NCI-H2029 treated with DMSO at 0.1 percent for 48 hours (cell line): Measurements from ENCODE around the gene TBX22.
"Not testable (repeated sequence)": the region's sequence is repeated elsewhere in the genome, so short reads cannot be mapped to it uniquely, and the experiment has no call there.

Experiments
- DNase-seq: peaks from one replicate; lab custom pipeline; 2025; lab: John Stamatoyannopoulos, UW

The TBX22 gene

GRCh38 chrX:80014141-80014940 is at the start of gene TBX22:
Gene TBX22 (plus strand): TSS chrX:80014753. CDS start chrX:80022270, 7,517 bp downstream.
- DNase-seq = no peak

GRCh38 chrX:79975605-79976004 is 38.9 kb upstream of the TBX22 start:
- DNase-seq = no peak

GRCh38 chrX:80004458-80004857 is 10.1 kb upstream of the TBX22 start:
- DNase-seq = no peak

- DNase-seq = no peak
These were observed 3.0 kb upstream of the TBX22 start for GRCh38 chrX:80011522-80011921.

- DNase-seq = no peak
These were observed 1.6 kb downstream of the TBX22 start for GRCh38 chrX:80016182-80016581.

- no peak for DNase-seq
These were observed 7.1 kb downstream of the TBX22 start for GRCh38 chrX:80021621-80022020.

GRCh38 chrX:80022363-80023031 is 7.9 kb downstream of the TBX22 start:
- no peak for DNase-seq

GRCh38 chrX:80026116-80026515 is 11.6 kb downstream of the TBX22 start:
- no peak for DNase-seq

- not testable (repeated sequence) for DNase-seq
These were observed 51.6 kb downstream of the TBX22 start for GRCh38 chrX:80066156-80066555.

GRCh38 chrX:80075625-80076024 is 61.1 kb downstream of the TBX22 start:
- DNase-seq = not testable (repeated sequence)
